IPS-NIHi11 (cell line): ENCODE measurements around the gene POTEI.
"Not testable (repeated sequence)": the region's sequence is repeated elsewhere in the genome, so short reads cannot be mapped to it uniquely, and the experiment has no call there.

ENCODE experiments used
- DNase-seq: peaks from one replicate; pipeline ENCODE4 v3.0.0; 2012; ENCODE audit warnings: mixed read lengths, low spot score

The POTEI gene

GRCh38 chr2:130455413-130455812 lies 53.7 kb downstream of the POTEI start:
- DNase-seq = not testable (repeated sequence)

DNA sequence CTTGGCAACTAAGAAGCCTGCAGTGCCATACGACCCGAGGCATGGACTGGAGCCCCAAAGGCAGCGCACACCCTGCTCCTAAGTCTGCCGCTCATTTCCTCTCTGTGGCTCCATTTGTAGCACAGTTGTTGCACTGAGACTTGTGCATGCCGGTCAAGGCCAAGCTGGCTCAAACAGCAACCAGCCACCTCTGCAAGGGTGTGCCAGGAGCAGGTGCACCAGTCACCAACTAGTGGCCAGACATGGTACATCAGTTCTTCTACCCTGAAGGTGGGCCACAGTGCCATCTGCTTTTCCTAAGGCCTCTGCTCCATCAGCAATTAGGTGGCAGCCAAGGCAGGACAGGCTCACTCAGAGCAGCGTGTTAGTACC lies 54.4 kb downstream of the POTEI start:
- not testable (repeated sequence) for DNase-seq

DNA sequence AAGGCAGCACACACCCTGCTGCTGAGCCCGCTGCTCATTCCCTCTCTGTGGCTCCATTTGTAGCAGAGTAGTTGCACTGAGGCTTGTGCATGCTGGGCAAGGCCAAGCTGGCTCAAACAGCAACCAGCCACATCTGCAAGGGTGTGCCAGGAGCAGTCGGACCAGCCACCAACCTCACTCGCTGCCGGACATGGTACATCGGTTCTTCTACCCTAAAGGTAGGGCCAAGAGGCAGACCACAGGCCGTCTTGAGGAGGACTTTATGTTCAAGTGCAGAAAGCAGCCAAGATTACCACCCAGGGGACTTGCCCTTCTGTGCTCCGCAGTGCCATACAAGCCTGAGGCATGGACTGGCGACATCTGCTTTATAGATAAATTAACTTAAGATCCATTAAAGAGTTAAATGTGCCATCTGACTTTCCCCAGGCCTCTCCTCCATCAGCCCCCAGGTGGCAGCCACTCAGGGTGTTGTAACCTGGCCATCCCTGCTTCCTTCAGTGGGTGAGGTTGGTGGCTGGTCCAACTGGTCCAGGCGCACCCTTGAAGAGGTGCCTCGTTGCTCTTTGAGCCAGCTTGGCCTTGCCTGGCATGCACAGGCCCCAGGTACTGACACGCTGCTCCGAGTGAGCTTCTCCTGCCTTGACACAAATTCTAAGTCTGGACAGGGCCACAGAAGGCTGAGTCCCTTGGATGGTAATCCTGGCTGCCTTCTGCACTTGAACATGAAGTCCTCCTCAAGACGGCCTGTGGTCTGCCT lies 55.0 kb downstream of the POTEI start:
- DNase-seq = peak; percentile 1

DNA sequence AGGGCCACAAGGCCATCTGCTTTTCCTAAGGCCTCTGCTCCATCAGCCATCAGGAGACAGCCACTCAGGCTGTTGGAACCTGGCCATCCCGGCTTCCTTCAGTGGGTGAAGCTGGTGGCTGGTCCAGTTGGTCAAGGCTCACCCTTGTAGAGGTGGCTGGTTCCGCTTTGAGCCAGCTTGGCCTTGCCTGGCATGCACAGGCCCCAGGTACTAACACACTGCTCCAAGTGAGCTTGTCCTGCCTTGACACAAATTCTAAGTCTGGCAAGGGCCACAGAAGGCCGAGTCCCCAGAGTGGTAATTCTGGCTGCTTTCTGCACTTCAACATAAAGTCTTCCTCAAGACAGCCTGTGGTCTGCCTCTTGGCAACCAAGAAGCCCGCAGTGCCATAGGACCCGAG lies 56.2 kb downstream of the POTEI start:
- not testable (repeated sequence) for DNase-seq

DNA sequence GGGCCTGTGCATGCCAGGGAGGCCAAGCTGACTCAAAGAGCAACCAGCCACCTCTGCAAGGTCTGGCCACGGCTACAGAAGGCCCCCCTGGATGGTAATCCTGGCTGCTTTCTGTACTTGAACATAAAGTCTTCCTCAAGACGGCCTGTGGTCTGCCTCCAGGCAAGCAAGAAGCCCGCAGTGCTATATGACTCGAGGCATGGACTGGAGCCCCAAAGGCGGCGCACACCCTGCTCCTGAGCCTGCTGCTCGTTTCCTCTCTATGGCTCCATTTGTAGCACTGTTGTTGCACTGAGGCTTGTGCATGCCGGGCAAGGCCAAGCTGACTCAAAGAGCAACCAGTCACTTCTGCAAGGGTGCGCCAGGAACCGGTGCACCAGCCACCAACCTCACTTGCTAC lies 57.3 kb downstream of the POTEI start:
- DNase-seq = not testable (repeated sequence)

- not testable (repeated sequence) for DNase-seq
These were observed 57.9 kb downstream of the POTEI start for GRCh38 chr2:130451278-130451677.

GRCh38 chr2:130450366-130450765 lies 58.8 kb downstream of the POTEI start:
- DNase-seq = not testable (repeated sequence)

- DNase-seq = not testable (repeated sequence)
These were observed 81.5 kb downstream of the POTEI start for GRCh38 chr2:130427631-130428030.

- DNase-seq = not testable (repeated sequence)
These were observed 90.3 kb downstream of the POTEI start for GRCh38 chr2:130418845-130419244.

DNA sequence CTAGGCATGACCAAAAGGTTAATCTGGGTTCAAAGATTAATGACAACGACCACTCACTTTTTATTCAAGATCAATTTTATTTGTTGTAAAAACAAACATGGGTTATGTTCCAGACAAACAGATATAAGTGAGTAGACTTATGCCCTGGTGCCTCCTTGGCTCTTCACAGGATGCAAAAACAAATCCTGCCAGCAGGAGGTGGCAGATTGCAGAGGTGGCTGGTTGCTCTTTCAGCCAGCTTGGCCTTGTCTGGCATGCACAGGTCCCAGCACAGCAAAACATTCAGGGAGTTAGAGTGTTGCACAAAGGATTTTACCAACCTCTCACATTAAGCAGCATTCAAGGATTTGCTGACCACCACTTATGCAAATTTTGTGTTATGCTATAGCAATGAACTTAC lies 92.4 kb downstream of the POTEI start:
- DNase-seq = not testable (repeated sequence)
